MCF 10A (cell line): ENCODE results near the gene SAMD13. TPM values are rescaled to one million over a fixed set of nuclear protein-coding genes. Genes with fewer than 3 reads are reported as not detected.
A peak's percentile ranks its signal among the peaks of the same experiment; 100 is the strongest.

Experiments
- Bru-seq: library from RNA; stranded (reverse); fragments of 400-500 nt; gene quantifications from one replicate; lab custom pipeline; 2021; lab: Mats Ljungman, UMichigan
- BruChase-seq, 2 experiments: library from RNA; stranded (reverse); fragments of 400-500 nt; gene quantifications; one replicate each; lab custom pipeline; 2021; lab: Mats Ljungman, UMichigan
- BruUV-seq: library from RNA; stranded (reverse); fragments of 400-500 nt; replicated peaks from 2 replicates; lab custom pipeline; 2021; lab: Mats Ljungman, UMichigan
- CTCF ChIA-PET: fragments of 300-600 bp; sonication (Branson Sonifier 250); formaldehyde crosslinking; extraction: SDS; loops from one replicate; lab custom pipeline; 2021; ENCODE audit warnings: antibody characterized with exemption, inconsistent platforms; lab: Yijun Ruan, JAX
- POLR2A ChIA-PET: fragments of 300-600, 350-650 bp; sonication (Branson Sonifier 250); formaldehyde crosslinking; extraction: SDS; loops from one replicate; lab custom pipeline; 2020; ENCODE audit warnings: antibody characterized with exemption, inconsistent platforms; lab: Yijun Ruan, JAX
- DNase-seq: peaks from one replicate; pipeline ENCODE4 v3.0.0-alpha.2; 2018; ENCODE audit not compliant: unreplicated experiment
- H3K27ac Mint-ChIP-seq: one replicate; pipeline ENCODE4 v1.8.0; 2022; ENCODE audit warnings: mild to moderate bottlenecking, low read depth, mixed read lengths; ENCODE audit not compliant: unreplicated experiment
- H3K27me3 Mint-ChIP-seq: one replicate; pipeline ENCODE4 v1.8.0; 2022; ENCODE audit warnings: mixed read lengths; ENCODE audit not compliant: insufficient read depth, unreplicated experiment
- H3K36me3 Mint-ChIP-seq: one replicate; pipeline ENCODE4 v1.8.0; 2022; ENCODE audit warnings: mild to moderate bottlenecking, moderate library complexity, mixed read lengths; ENCODE audit not compliant: insufficient read depth, unreplicated experiment
- H3K4me1 Mint-ChIP-seq: one replicate; pipeline ENCODE4 v1.8.0; 2022; ENCODE audit warnings: mixed read lengths; ENCODE audit not compliant: insufficient read depth, unreplicated experiment
- H3K4me3 Mint-ChIP-seq: one replicate; pipeline ENCODE4 v1.8.0; 2022; ENCODE audit warnings: mild to moderate bottlenecking, moderate library complexity, mixed read lengths; ENCODE audit not compliant: unreplicated experiment
- H3K9me3 Mint-ChIP-seq: one replicate; pipeline ENCODE4 v1.8.0; 2022; ENCODE audit warnings: mixed read lengths; ENCODE audit not compliant: unreplicated experiment
- CTCF ChIP-seq: fragments of 200-600 bp; IDR thresholded peaks from one replicate; pipeline ENCODE4 v1.8.0; 2022; ENCODE audit warnings: antibody characterized with exemption, mild to moderate bottlenecking; ENCODE audit not compliant: unreplicated experiment
- intact Hi-C: fragments of 100-400 bp; cut with micrococcal nuclease; formaldehyde crosslinking; loops from 2 replicates; pipeline ENCODE4 v1.14.1; 2022
- long read RNA-seq: library from polyadenylated mRNA; stranded (forward); transcript quantifications from one replicate; pipeline ENCODE4 v2.0.0, GENCODE V29; 2022
- total RNA-seq: library from RNA; stranded (reverse); gene quantifications from 2 replicates; pipeline ENCODE4 v1.2.3, GENCODE V29; 2022

The SAMD13 gene
- 1.2 and 1.3 TPM in 2 replicates for total RNA-seq
- percentile 31 among the genes with signal in this experiment for Bru-seq, nascent RNA
- BruChase-seq, experiment 1, labeled RNA remaining after a 6-hour chase, result percentile 21 among the genes with signal in this experiment
- BruChase-seq, experiment 2, labeled RNA remaining after a 2-hour chase, result percentile 27 among the genes with signal in this experiment
- long read RNA-seq, result 0 reads

GRCh38 chr1:84301004-84301784, at the start of gene SAMD13:
TSS of gene SAMD13 (plus strand) at chr1:84301708. CDS start at chr1:84303235, 1,527 bp downstream.
- H3K4me3 Mint-ChIP-seq, result peak within 1 kb of the TSS; percentile 45
- H3K36me3 Mint-ChIP-seq, result peaks cover 6% of the 10 kb centered on the region
- no peak for TF ChIP-seq CTCF
- BruUV-seq, result no TSS peak
- ChIA-PET CTCF (interaction anchor here (0.7 kb wide), 1 partner anchor 131 kb away, joined by 4 read pairs; no protein-coding TSS in a partner anchor), POLR2A (interaction anchor here (0.7 to 1.6 kb wide), 6 partner anchors 10 to 241 kb away, joined by 3 to 4 read pairs (median 3); no protein-coding TSS in a partner anchor)
- intact Hi-C loops, result no loop called here
- DNase-seq, result peak; percentile 76
- H3K27me3 Mint-ChIP-seq, result no peaks in the 10 kb centered on the region
- peak within 1 kb of the TSS; percentile 52 for H3K27ac Mint-ChIP-seq
- H3K4me1 Mint-ChIP-seq, result peaks cover 20% of the 10 kb centered on the region
- no peaks in the 10 kb centered on the region for H3K9me3 Mint-ChIP-seq

- no peak for TF ChIP-seq CTCF
- Mint-ChIP-seq H3K27ac (peak overlapping the region; percentile 39), H3K9me3 (peaks cover 15% of the 10 kb centered on the region), H3K4me3 (no peak overlapping the region), H3K36me3 (no peaks in the 10 kb centered on the region), H3K27me3 (no peaks in the 10 kb centered on the region), H3K4me1 (peaks cover 12% of the 10 kb centered on the region)
- intact Hi-C loops, result loop anchor here (10.0 kb wide), 1 partner anchor 152 kb away; no protein-coding TSS in a partner anchor
- no peak for DNase-seq
- POLR2A ChIA-PET, result no interaction called here
- CTCF ChIA-PET, result no interaction called here
- no TSS peak for BruUV-seq
Observed at GRCh38 chr1:84253036-84253435, 48.5 kb upstream of the SAMD13 start.

GRCh38 chr1:84253891-84254290, 47.6 kb upstream of the SAMD13 start:
- no peak overlapping the region for H3K4me3 Mint-ChIP-seq
- peaks cover 12% of the 10 kb centered on the region for H3K4me1 Mint-ChIP-seq
- H3K36me3 Mint-ChIP-seq, result no peaks in the 10 kb centered on the region
- intact Hi-C loops, result loop anchor here (10.0 kb wide), 1 partner anchor 151 kb away; no protein-coding TSS in a partner anchor
- peaks cover 15% of the 10 kb centered on the region for H3K9me3 Mint-ChIP-seq
- peak overlapping the region; percentile 46 for H3K27ac Mint-ChIP-seq
- CTCF ChIA-PET, result no interaction called here
- POLR2A ChIA-PET, result interaction anchor here (0.5 kb wide), 1 partner anchor 980 kb away, joined by 4 read pairs; no protein-coding TSS in a partner anchor
- no peak for TF ChIP-seq CTCF
- peak; percentile 93 for DNase-seq
- no peaks in the 10 kb centered on the region for H3K27me3 Mint-ChIP-seq
- BruUV-seq, result no TSS peak

- POLR2A ChIA-PET, result no interaction called here
- intact Hi-C loops, result loop anchor here (10.0 kb wide), 1 partner anchor 150 kb away; no protein-coding TSS in a partner anchor
- peaks cover 12% of the 10 kb centered on the region for H3K4me1 Mint-ChIP-seq
- no peak overlapping the region for H3K27ac Mint-ChIP-seq
- peaks cover 15% of the 10 kb centered on the region for H3K9me3 Mint-ChIP-seq
- no peak overlapping the region for H3K4me3 Mint-ChIP-seq
- no peaks in the 10 kb centered on the region for H3K36me3 Mint-ChIP-seq
- H3K27me3 Mint-ChIP-seq, result no peaks in the 10 kb centered on the region
- no TSS peak for BruUV-seq
- no peak for DNase-seq
- CTCF ChIA-PET, result no interaction called here
- no peak for TF ChIP-seq CTCF
Observed at GRCh38 chr1:84254703-84255238, 46.7 kb upstream of the SAMD13 start.
